NB4 (cell line): ENCODE data around the gene CORO6.

Experiments used
- CTCF ChIP-seq: IDR thresholded peaks from one replicate; pipeline ENCODE4 v1.5.1; 2012; ENCODE audit warnings: low read depth, low read length
- MYC ChIP-seq: IDR thresholded peaks from 2 replicates; pipeline ENCODE4 v1.6.1; 2011; ENCODE audit warnings: low read depth, low read length
- POLR2A ChIP-seq: IDR thresholded peaks from 2 replicates; pipeline ENCODE4 v1.6.1; 2011; ENCODE audit warnings: mild to moderate bottlenecking; ENCODE audit not compliant: insufficient read length; ENCODE audit errors: extremely low read depth

- TF ChIP-seq POLR2A = no peak
- TF ChIP-seq CTCF = no peak
- TF ChIP-seq MYC = no peak
These were observed 28.1 kb downstream of the CORO6 start for GRCh38 chr17:29594519-29595090.
